ENCODE measurements around the gene UNC119. TPM values are rescaled to one million over a fixed set of nuclear protein-coding genes. Genes with fewer than 3 reads are reported as not detected.

UNC119 gene
- total RNA-seq, 1 experiment from 2014 or later: 44.6 TPM

DNA sequence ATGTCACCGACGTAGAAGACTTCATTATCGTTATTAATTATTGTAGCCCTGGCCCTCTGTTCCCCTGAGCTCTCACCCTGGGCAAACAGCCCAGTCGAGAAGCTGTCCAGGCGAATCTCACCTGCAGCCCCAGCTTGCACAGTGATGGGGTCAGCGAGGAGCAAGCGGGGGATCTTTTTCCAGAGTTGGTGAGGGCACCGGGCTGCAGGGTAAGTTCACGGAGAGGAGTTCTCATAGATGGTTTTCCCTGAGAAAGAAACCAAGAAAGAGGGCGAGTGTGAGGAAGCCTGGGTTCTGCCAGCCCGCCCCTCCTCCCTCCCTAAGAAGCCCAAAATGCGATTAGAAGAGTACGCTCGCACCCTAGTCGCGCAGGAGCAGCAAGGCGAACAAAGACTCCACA lies 46.0 kb upstream of the UNC119 start:
- H3K36me3 ChIP-seq (ENCODE audit: insufficient read depth, low read length, poor library complexity, severe bottlenecking): peaks cover 32% of the 10 kb centered on the region
- TSS peak; percentile 63 for BruUV-seq (replicated peaks)
- no peak for TF ChIP-seq EZH2 (IDR thresholded peaks at IDR 0.05; ENCODE audit: borderline replicate concordance, low read depth, low read length, poor library complexity, severe bottlenecking)
- TF ChIP-seq, protein P1, sequence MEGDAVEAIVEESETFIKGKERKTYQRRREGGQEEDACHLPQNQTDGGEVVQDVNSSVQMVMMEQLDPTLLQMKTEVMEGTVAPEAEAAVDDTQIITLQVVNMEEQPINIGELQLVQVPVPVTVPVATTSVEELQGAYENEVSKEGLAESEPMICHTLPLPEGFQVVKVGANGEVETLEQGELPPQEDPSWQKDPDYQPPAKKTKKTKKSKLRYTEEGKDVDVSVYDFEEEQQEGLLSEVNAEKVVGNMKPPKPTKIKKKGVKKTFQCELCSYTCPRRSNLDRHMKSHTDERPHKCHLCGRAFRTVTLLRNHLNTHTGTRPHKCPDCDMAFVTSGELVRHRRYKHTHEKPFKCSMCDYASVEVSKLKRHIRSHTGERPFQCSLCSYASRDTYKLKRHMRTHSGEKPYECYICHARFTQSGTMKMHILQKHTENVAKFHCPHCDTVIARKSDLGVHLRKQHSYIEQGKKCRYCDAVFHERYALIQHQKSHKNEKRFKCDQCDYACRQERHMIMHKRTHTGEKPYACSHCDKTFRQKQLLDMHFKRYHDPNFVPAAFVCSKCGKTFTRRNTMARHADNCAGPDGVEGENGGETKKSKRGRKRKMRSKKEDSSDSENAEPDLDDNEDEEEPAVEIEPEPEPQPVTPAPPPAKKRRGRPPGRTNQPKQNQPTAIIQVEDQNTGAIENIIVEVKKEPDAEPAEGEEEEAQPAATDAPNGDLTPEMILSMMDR (conservative IDR thresholded peaks at IDR 0.05; ENCODE audit: low read depth, low read length): no peak
- H3K9me3 ChIP-seq (ENCODE audit: low read depth, low read length, poor library complexity, severe bottlenecking): no peaks in the 10 kb centered on the region
- H3K27ac ChIP-seq (ENCODE audit: low read depth, low read length, poor library complexity, severe bottlenecking): peak overlapping the region; percentile 95
- H3K27me3 ChIP-seq (replicated peaks; ENCODE audit: insufficient read depth, low read depth, low read length, poor library complexity): no peaks in the 10 kb centered on the region
- H3K4me1 ChIP-seq (ENCODE audit: insufficient read depth, low read length, poor library complexity, severe bottlenecking): peaks cover 10% of the 10 kb centered on the region
- no peak for DNase-seq (ENCODE audit: low spot score)
- ChIA-PET POLR2A (ENCODE audit: low non-redundant PET) (no interaction called here), CTCF (interaction anchor here (1.0 to 1.2 kb wide), 2 partner anchors 15 to 49 kb away, joined by 3 read pairs; no protein-coding TSS in a partner anchor)
- intact Hi-C loops (cut with micrococcal nuclease; ENCODE audit: unreplicated experiment): no loop called here
- peak overlapping the region; percentile 96 for H3K4me3 ChIP-seq (ENCODE audit: low read depth, low read length, poor library complexity, severe bottlenecking)

DNA sequence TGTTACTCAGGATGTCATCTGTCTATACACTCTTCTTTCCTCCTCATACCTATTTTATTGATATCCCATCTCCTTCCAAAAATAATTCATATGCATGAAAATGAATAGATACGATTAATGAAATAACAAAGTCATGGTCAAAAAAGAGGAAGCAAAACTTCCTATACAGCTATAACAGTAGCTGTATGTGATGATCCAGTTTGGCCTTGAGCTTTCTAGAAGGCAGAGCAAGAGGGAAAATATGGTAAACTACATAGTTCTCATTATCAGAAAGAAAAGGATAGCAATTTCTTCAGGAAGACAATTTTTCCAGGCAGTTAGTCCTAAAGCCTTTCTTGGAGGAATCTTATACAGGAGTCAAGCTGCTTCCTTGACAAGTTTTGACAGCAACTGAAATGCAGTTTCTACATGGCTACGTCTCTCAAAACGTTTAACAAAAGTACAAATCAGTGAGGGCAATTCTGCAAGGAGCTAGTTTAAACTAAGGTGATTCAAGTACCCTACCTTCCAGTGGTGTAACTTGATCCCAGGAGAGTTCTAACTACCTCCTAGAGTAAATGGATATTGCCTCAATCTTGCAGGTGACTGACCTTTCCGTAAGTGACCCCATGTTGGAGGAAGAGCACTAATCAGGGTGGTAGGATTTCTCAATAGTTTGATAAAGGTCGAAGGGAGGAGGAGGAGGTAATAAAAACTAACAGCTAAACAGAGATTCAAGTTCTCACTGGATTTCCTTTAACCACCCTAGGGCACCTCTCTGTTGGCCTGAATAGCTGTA lies 45.4 kb upstream of the UNC119 start:
- Histone ChIP-seq H3K9me3 (ENCODE audit: low read depth, low read length, poor library complexity, severe bottlenecking) (no peaks in the 10 kb centered on the region), H3K27ac (ENCODE audit: low read depth, low read length, poor library complexity, severe bottlenecking) (peak overlapping the region; percentile 95), H3K4me1 (ENCODE audit: insufficient read depth, low read length, poor library complexity, severe bottlenecking) (peaks cover 10% of the 10 kb centered on the region), H3K27me3 (replicated peaks; ENCODE audit: insufficient read depth, low read depth, low read length, poor library complexity) (no peaks in the 10 kb centered on the region), H3K4me3 (ENCODE audit: low read depth, low read length, poor library complexity, severe bottlenecking) (peak overlapping the region; percentile 96), H3K36me3 (ENCODE audit: insufficient read depth, low read length, poor library complexity, severe bottlenecking) (peaks cover 38% of the 10 kb centered on the region)
- BruUV-seq (replicated peaks): no TSS peak
- TF ChIP-seq, protein P1 (conservative IDR thresholded peaks at IDR 0.05; ENCODE audit: low read depth, low read length): no peak
- TF ChIP-seq EZH2 (IDR thresholded peaks at IDR 0.05; ENCODE audit: borderline replicate concordance, low read depth, low read length, poor library complexity, severe bottlenecking): no peak
- intact Hi-C loops (cut with micrococcal nuclease; ENCODE audit: unreplicated experiment): no loop called here
- ChIA-PET POLR2A (ENCODE audit: low non-redundant PET) (no interaction called here), CTCF (interaction anchor here (1.0 to 1.2 kb wide), 2 partner anchors 15 to 49 kb away, joined by 3 read pairs; no protein-coding TSS in a partner anchor)
- no peak for DNase-seq (ENCODE audit: low spot score)

DNA sequence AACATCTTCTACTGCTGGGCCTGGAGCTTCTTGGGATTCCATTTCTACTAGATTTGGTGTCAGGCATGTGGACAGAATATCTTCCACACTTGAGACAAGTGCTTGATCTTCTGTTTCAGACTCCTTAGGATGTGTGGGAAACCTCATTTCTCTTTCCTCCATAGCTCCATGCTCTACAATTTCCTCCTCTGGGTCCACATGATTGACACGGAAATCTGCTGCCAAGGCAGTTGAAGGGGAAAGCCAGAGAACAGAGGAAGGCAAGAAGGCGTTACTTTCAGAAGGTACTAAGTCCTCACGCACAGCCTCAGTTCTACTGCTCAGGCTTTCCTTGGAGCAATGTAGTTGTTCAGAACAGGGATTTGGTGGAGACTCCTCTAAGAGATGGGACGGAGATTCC lies 39.8 kb upstream of the UNC119 start:
- ChIA-PET POLR2A (ENCODE audit: low non-redundant PET) (no interaction called here), CTCF (no interaction called here)
- TF ChIP-seq, protein P1 (conservative IDR thresholded peaks at IDR 0.05; ENCODE audit: low read depth, low read length): no peak
- no peak for TF ChIP-seq EZH2 (IDR thresholded peaks at IDR 0.05; ENCODE audit: borderline replicate concordance, low read depth, low read length, poor library complexity, severe bottlenecking)
- BruUV-seq (replicated peaks): TSS peak; percentile 14
- no peak for DNase-seq (ENCODE audit: low spot score)
- Histone ChIP-seq H3K27ac (ENCODE audit: low read depth, low read length, poor library complexity, severe bottlenecking) (no peak overlapping the region), H3K9me3 (ENCODE audit: low read depth, low read length, poor library complexity, severe bottlenecking) (no peaks in the 10 kb centered on the region), H3K4me3 (ENCODE audit: low read depth, low read length, poor library complexity, severe bottlenecking) (no peak overlapping the region), H3K4me1 (ENCODE audit: insufficient read depth, low read length, poor library complexity, severe bottlenecking) (peaks cover under 1% of the 10 kb centered on the region), H3K36me3 (ENCODE audit: insufficient read depth, low read length, poor library complexity, severe bottlenecking) (peaks cover 91% of the 10 kb centered on the region), H3K27me3 (replicated peaks; ENCODE audit: insufficient read depth, low read depth, low read length, poor library complexity) (no peaks in the 10 kb centered on the region)
- intact Hi-C loops (cut with micrococcal nuclease; ENCODE audit: unreplicated experiment): no loop called here
